ENCODE measurements around the gene TNNI3. TPM values are rescaled to one million over a fixed set of nuclear protein-coding genes. Genes with fewer than 3 reads are reported as not detected.
"Not testable (repeated sequence)": the region's sequence is repeated elsewhere in the genome, so short reads cannot be mapped to it uniquely, and the experiment has no call there.

Gene TNNI3
- total and polyA plus RNA-seq, 2 experiments from 2014 or later: 64.5 to 85.5 TPM

DNA sequence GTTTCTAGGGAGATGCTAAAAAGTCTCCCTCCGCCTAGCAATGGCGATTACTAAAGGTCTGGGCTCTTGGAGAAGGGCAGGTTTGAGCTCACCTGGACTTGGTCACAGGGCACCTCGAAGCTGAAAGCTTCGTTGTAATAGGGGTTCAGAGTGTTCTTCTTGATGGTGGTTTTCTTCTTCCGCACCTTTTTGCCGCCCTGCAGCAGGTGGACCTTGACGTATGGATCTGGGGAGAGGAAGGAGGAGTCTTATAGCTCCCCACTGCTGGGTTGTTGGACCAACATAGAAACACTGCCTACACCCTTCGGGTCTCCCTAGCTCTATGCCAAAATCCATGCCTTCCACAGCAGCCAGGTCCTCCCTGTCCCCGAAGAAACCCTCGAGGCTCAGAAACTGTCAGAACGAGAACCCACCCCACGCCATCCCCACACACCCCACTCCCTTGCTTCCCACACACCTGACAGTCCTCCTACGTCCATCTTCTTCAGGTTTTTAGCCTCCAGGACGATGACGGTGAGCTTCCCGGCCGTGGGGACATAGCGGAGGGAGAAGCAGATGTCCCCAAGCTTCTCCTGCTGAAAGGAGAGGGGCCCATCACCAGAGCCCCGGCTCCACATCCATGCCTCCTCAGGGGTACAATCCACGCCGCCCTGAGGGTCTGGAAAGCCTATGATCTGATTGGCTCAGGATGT lies 17.0 kb upstream of the TNNI3 start:
- Histone ChIP-seq H3K9me3 (ENCODE audit: low read depth) (no peaks in the 10 kb centered on the region), H3K27ac (no peak overlapping the region), H3K36me3 (no peaks in the 10 kb centered on the region), H3K4me3 (no peak overlapping the region), H3K27me3 (peaks cover 95% of the 10 kb centered on the region), H3K4me1 (ENCODE audit: low read depth) (no peaks in the 10 kb centered on the region)
- TF ChIP-seq, protein P1, sequence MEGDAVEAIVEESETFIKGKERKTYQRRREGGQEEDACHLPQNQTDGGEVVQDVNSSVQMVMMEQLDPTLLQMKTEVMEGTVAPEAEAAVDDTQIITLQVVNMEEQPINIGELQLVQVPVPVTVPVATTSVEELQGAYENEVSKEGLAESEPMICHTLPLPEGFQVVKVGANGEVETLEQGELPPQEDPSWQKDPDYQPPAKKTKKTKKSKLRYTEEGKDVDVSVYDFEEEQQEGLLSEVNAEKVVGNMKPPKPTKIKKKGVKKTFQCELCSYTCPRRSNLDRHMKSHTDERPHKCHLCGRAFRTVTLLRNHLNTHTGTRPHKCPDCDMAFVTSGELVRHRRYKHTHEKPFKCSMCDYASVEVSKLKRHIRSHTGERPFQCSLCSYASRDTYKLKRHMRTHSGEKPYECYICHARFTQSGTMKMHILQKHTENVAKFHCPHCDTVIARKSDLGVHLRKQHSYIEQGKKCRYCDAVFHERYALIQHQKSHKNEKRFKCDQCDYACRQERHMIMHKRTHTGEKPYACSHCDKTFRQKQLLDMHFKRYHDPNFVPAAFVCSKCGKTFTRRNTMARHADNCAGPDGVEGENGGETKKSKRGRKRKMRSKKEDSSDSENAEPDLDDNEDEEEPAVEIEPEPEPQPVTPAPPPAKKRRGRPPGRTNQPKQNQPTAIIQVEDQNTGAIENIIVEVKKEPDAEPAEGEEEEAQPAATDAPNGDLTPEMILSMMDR (IDR thresholded peaks at IDR 0.05; ENCODE audit: low read depth, low read length): no peak
- DNase-seq (ENCODE audit: low read depth in 1 of 2, low spot score in 1 of 2): no peak

DNA sequence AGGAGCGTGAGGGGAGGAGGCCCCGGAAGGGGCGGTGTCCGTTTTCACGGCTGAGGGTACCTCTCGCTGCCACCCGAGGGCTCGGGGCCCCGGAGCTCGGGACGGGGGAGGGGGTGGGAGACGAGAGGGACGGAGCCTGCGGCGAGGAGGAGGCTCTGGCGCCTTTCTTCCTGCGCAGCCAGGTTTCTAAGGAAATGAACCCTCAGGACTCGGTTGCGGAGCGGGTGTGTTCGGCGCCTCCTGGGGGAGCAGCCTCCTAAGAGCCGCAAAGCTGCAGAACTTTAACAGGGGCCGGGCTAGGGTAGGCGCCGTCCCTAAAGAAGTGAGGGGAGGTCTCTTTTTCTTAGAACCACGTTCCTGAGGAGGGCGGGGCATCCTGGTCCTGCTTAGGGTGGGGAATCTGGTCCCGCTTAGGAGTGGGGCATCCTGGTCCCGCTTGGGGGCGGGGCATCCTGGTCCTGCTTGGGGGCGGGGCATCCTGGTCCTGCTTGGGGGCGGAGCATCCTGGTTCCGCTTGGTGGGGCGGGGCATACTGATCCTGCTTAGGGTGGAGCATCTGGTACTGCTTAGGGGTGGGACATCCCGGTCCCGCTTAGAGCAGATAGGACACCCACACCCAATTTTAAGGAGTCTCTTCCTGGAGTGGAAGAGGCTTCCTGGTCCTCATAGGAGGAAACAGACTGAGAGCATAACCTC lies 16.3 kb upstream of the TNNI3 start:
- Histone ChIP-seq H3K27me3 (peaks cover 96% of the 10 kb centered on the region), H3K4me1 (ENCODE audit: low read depth) (no peaks in the 10 kb centered on the region), H3K4me3 (peak overlapping the region; percentile 30), H3K9me3 (ENCODE audit: low read depth) (no peaks in the 10 kb centered on the region), H3K27ac (no peak overlapping the region), H3K36me3 (no peaks in the 10 kb centered on the region)
- DNase-seq (ENCODE audit: low read depth in 1 of 2, low spot score in 1 of 2): peak; percentile 50 to 83
- TF ChIP-seq, protein P1 (IDR thresholded peaks at IDR 0.05; ENCODE audit: low read depth, low read length): no peak

DNA sequence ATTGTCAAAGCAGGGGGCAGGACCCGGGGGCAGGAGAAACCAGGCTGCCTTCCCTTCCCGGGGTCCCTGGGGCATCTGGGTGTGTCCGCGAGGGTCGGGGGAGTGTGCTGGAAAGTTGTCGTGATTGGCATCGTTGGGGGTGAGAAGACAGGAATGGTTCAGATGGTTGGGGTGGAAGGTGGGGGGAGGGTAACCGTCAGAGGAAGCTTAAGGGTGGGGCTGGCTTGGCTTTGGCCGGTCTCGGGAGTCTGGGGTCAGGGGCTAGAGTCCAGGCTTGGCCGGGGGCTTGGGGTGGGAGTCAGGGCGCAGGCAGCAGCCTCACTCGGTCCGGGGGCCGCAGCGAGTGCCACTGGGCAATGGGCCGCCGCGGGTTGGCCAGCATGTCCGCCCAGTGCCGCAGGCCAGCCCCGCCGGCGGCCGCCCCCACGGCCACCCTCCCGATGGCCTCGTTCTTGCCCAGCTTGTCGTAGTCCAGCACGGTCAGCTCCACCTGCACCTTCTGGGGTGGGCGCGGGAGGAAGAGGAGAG lies 15.7 kb upstream of the TNNI3 start:
- Histone ChIP-seq H3K9me3 (ENCODE audit: low read depth) (no peaks in the 10 kb centered on the region), H3K4me1 (ENCODE audit: low read depth) (no peaks in the 10 kb centered on the region), H3K27ac (no peak overlapping the region), H3K27me3 (peaks cover 99% of the 10 kb centered on the region), H3K36me3 (no peaks in the 10 kb centered on the region), H3K4me3 (peak overlapping the region; percentile 30)
- TF ChIP-seq, protein P1 (IDR thresholded peaks at IDR 0.05; ENCODE audit: low read depth, low read length): no peak
- DNase-seq (ENCODE audit: low read depth in 1 of 2, low spot score in 1 of 2): no peak

DNA sequence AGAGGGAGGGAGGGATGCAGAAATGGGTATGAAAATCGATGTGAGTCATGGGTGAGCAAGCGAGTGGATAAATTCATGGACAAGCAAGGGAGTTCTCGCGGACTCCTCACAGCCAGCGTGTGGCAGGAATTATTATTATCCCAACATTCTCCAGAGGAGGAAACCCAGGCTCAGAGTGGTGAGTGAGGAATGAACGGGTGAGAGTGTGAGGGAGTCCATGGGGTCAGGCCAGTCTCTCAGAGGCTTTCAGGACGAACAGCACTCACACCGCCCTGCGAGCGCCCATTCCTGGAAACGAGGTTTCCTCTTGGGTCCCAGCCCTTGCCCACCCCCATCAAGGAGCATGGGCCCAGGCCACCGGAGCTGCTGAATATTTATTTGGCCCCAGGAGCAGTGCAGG lies 15.2 kb upstream of the TNNI3 start:
- no peaks in the 10 kb centered on the region for H3K36me3 ChIP-seq
- H3K27ac ChIP-seq: no peak overlapping the region
- TF ChIP-seq, protein P1 (IDR thresholded peaks at IDR 0.05; ENCODE audit: low read depth, low read length): no peak
- no peaks in the 10 kb centered on the region for H3K4me1 ChIP-seq (ENCODE audit: low read depth)
- no peak overlapping the region for H3K4me3 ChIP-seq
- no peaks in the 10 kb centered on the region for H3K9me3 ChIP-seq (ENCODE audit: low read depth)
- DNase-seq (ENCODE audit: low read depth in 1 of 2, low spot score in 1 of 2): peak in 1 of 2 donors; percentile 52
- peaks cover 94% of the 10 kb centered on the region for H3K27me3 ChIP-seq

GRCh38 chr19:55172318-55172717 lies 14.8 kb upstream of the TNNI3 start:
- DNase-seq (ENCODE audit: low read depth in 1 of 2, low spot score in 1 of 2); H3K9me3 ChIP-seq (ENCODE audit: low read depth); H3K36me3 ChIP-seq; H3K4me1 ChIP-seq (ENCODE audit: low read depth); H3K4me3 ChIP-seq; H3K27ac ChIP-seq: not testable (repeated sequence)
- peaks cover 90% of the 10 kb centered on the region for H3K27me3 ChIP-seq

DNA sequence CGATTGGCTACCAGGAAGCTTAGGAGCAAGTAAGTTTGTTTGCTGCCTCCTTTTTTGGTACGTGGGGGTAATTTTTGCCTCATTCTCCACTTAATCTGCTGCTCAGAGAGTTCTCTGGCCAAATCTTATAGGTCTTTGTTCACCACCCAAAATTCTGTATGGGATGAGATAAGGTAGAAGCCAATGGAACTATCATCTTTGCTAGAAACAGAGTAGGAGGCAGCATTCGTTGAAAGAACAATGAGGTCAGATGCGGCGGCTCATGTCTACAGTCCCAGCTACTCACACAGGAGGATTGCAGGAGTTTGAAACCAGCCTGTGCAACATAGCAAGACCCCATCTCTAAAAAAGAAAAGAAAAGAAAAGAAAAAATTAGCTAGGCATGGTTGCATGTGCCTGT lies 13.9 kb upstream of the TNNI3 start:
- no peak for DNase-seq (ENCODE audit: low read depth in 1 of 2, low spot score in 1 of 2)
- H3K36me3 ChIP-seq: no peaks in the 10 kb centered on the region
- TF ChIP-seq, protein P1 (IDR thresholded peaks at IDR 0.05; ENCODE audit: low read depth, low read length): no peak
- no peaks in the 10 kb centered on the region for H3K4me1 ChIP-seq (ENCODE audit: low read depth)
- no peak overlapping the region for H3K27ac ChIP-seq
- H3K4me3 ChIP-seq: no peak overlapping the region
- peaks cover 81% of the 10 kb centered on the region for H3K27me3 ChIP-seq
- H3K9me3 ChIP-seq (ENCODE audit: low read depth): no peaks in the 10 kb centered on the region

All from cardiac muscle cell (in vitro differentiated cells and primary cell).